CD4-positive, alpha-beta memory T cell (primary cell): ENCODE measurements around the gene HAUS8. TPM values are rescaled to one million over a fixed set of nuclear protein-coding genes. Genes with fewer than 3 reads are reported as not detected.

Source experiments
- CTCF ChIA-PET: fragments of 350-600 bp; sonication (Branson Sonifier 250); formaldehyde crosslinking; loops from one replicate; lab custom pipeline; 2021; ENCODE audit warnings: inconsistent platforms; ENCODE audit not compliant: partially characterized antibody; lab: Charles Lee
- POLR2A ChIA-PET: fragments of 350-600 bp; sonication (Branson Sonifier 250); formaldehyde crosslinking; loops from one replicate; lab custom pipeline; 2021; ENCODE audit not compliant: partially characterized antibody; lab: Charles Lee
- DNase-seq, 5 donors: peaks; one replicate each; pipeline versions ENCODE4 v3.0.0 to v3.0.0-alpha.2; 2020 to 2022; ENCODE audit warnings: mixed read lengths in 1 of 5
- H3K27ac ChIP-seq: one replicate; pipeline ENCODE4 v1.7.0; 2013; ENCODE audit warnings: low read depth, low read length
- H3K27me3 ChIP-seq: 2 replicates; pipeline ENCODE4 v1.7.0; 2013; ENCODE audit warnings: mild to moderate bottlenecking, low read length, moderate library complexity; ENCODE audit not compliant: insufficient read depth
- H3K36me3 ChIP-seq: 2 replicates; pipeline ENCODE4 v1.7.0; 2013; ENCODE audit warnings: mild to moderate bottlenecking, low read length, moderate library complexity; ENCODE audit not compliant: insufficient read depth
- H3K4me1 ChIP-seq: 2 replicates; pipeline ENCODE4 v1.7.0; 2013; ENCODE audit warnings: mild to moderate bottlenecking, low read length, moderate library complexity; ENCODE audit not compliant: insufficient read depth
- H3K4me3 ChIP-seq, 2 donors: one replicate each; pipeline ENCODE4 v1.7.0; 2013; ENCODE audit warnings: low read length in 2 of 2, mild to moderate bottlenecking in 1 of 2
- H3K9me3 ChIP-seq, 2 donors: one replicate each; pipeline ENCODE4 v1.7.0; 2013; ENCODE audit warnings: low read length in 2 of 2, control low read depth in 1 of 2; ENCODE audit not compliant: control insufficient read depth in 1 of 2
- H3K27ac Mint-ChIP-seq, 7 donors: one replicate each; pipeline ENCODE4 v1.8.0; 2020 to 2021; ENCODE audit warnings: mixed read lengths in 7 of 7, mild to moderate bottlenecking in 6 of 7, inconsistent platforms in 3 of 7, moderate library complexity in 3 of 7
- H3K27me3 Mint-ChIP-seq, 2 donors: one replicate each; pipeline ENCODE4 v1.8.0; 2020 to 2021; ENCODE audit warnings: mixed read lengths in 2 of 2
- H3K36me3 Mint-ChIP-seq, 2 donors: one replicate each; pipeline ENCODE4 v1.8.0; 2020 to 2021; ENCODE audit warnings: mixed read lengths in 2 of 2, inconsistent platforms in 1 of 2, mild to moderate bottlenecking in 1 of 2
- H3K4me1 Mint-ChIP-seq, 4 donors: one replicate each; pipeline ENCODE4 v1.8.0; 2020 to 2021; ENCODE audit warnings: mixed read lengths in 4 of 4, mild to moderate bottlenecking in 1 of 4
- H3K4me3 Mint-ChIP-seq, 8 donors: one replicate each; pipeline ENCODE4 v1.8.0; 2020 to 2021; ENCODE audit warnings: mixed read lengths in 8 of 8, mild to moderate bottlenecking in 7 of 8, moderate library complexity in 6 of 8, inconsistent platforms in 3 of 8
- H3K9me3 Mint-ChIP-seq, 8 donors: one replicate each; pipeline ENCODE4 v1.8.0; 2020 to 2021; ENCODE audit warnings: mixed read lengths in 8 of 8, mild to moderate bottlenecking in 5 of 8, inconsistent platforms in 3 of 8, moderate library complexity in 1 of 8
- intact Hi-C: fragments of 100-400 bp; cut with micrococcal nuclease; formaldehyde crosslinking; loops from one replicate; pipeline ENCODE4 v1.15.1; 2023
- polyA plus RNA-seq, 2 donors: library from polyadenylated mRNA; unstranded; fragments of 300-500 nt; fragmentation: Illumina TruSeq; gene quantifications; one replicate each; pipeline ENCODE4 v1.2.3, GENCODE V29; 2021
- total RNA-seq, 2 experiments: library from RNA; stranded (reverse); gene quantifications; one replicate each; pipeline ENCODE4 v1.2.3, GENCODE V29; 2021

Gene HAUS8
- total and polyA plus RNA-seq, 4 experiments from 2014 or later, result 5.7 to 20.9 (median 15.6) TPM

GRCh38 chr19:17070421-17070820 lies 4.8 kb downstream of the HAUS8 start:
- peaks cover 22 to 32% of the 10 kb centered on the region in 2 donors for H3K36me3 Mint-ChIP-seq

GRCh38 chr19:17069193-17069592 lies 6.1 kb downstream of the HAUS8 start:
- Mint-ChIP-seq H3K27me3 (no peaks in the 10 kb centered on the region), H3K4me1 (peaks cover 30 to 51% (median 39%) of the 10 kb centered on the region in 4 donors), H3K9me3 (no peaks in the 10 kb centered on the region), H3K27ac (peak overlapping the region in 1 of 7 donors; percentile 8), H3K4me3 (no peak overlapping the region), H3K36me3 (peaks cover 26 to 28% of the 10 kb centered on the region in 2 donors)
- no peaks in the 10 kb centered on the region for H3K9me3 ChIP-seq
- ChIA-PET POLR2A (interaction anchor here (1.4 kb wide), 1 partner anchor 115 kb away, joined by 6 read pairs; no protein-coding TSS in a partner anchor), CTCF (interaction anchor here (0.9 to 7.8 kb wide), 6 partner anchors 57 to 223 kb away, joined by 3 to 64 read pairs (median 8); partner anchors contain the start of gene ANKLE1)
- no peak for DNase-seq
- H3K4me1 ChIP-seq, result peaks cover 28% of the 10 kb centered on the region
- H3K36me3 ChIP-seq, result peaks cover 26% of the 10 kb centered on the region
- no peak overlapping the region for H3K4me3 ChIP-seq
- H3K27ac ChIP-seq, result no peak overlapping the region
- intact Hi-C loops, result loop anchor here (5.0 kb wide), 2 partner anchors 297 to 323 kb away; partner anchors contain the start of gene CCDC194
- H3K27me3 ChIP-seq, result no peaks in the 10 kb centered on the region

More at GRCh38 chr19:17070421-17070820, 4.8 kb downstream of the HAUS8 start:
- no peak overlapping the region for H3K4me3 Mint-ChIP-seq
- no peak overlapping the region for H3K27ac ChIP-seq
- ChIA-PET POLR2A (no interaction called here), CTCF (interaction anchor here (1.8 to 7.8 kb wide), 2 partner anchors 165 to 212 kb away, joined by 7 to 64 read pairs; partner anchors contain the start of gene ANKLE1)
- no peaks in the 10 kb centered on the region for H3K27me3 Mint-ChIP-seq
- H3K4me3 ChIP-seq, result no peak overlapping the region
- intact Hi-C loops, result no loop called here
- H3K9me3 ChIP-seq, result no peaks in the 10 kb centered on the region
- peak overlapping the region in 5 of 7 donors; percentile 32 to 65 (median 64) for H3K27ac Mint-ChIP-seq
- DNase-seq, result no peak
- H3K4me1 Mint-ChIP-seq, result peaks cover 23 to 51% (median 34%) of the 10 kb centered on the region in 4 donors
- no peaks in the 10 kb centered on the region for H3K9me3 Mint-ChIP-seq
- no peaks in the 10 kb centered on the region for H3K27me3 ChIP-seq
- H3K4me1 ChIP-seq, result peaks cover 22% of the 10 kb centered on the region
- H3K36me3 ChIP-seq, result peaks cover 26% of the 10 kb centered on the region

- ChIA-PET POLR2A (no interaction called here), CTCF (no interaction called here)
- Histone ChIP-seq H3K36me3 (peaks cover 13% of the 10 kb centered on the region), H3K27ac (no peak overlapping the region), H3K4me1 (peaks cover 21% of the 10 kb centered on the region), H3K27me3 (no peaks in the 10 kb centered on the region), H3K9me3 (no peaks in the 10 kb centered on the region), H3K4me3 (no peak overlapping the region)
- Mint-ChIP-seq H3K9me3 (peaks cover 0 to 2% (median 0%) of the 10 kb centered on the region in 8 donors), H3K27me3 (no peaks in the 10 kb centered on the region), H3K27ac (peak overlapping the region in 3 of 7 donors; percentile 17 to 69 (median 55)), H3K36me3 (peaks cover 40 to 43% of the 10 kb centered on the region in 2 donors), H3K4me1 (peaks cover 22 to 37% (median 28%) of the 10 kb centered on the region in 4 donors), H3K4me3 (no peak overlapping the region)
- intact Hi-C loops, result no loop called here
- DNase-seq, result no peak
These were observed 11.8 kb downstream of the HAUS8 start for GRCh38 chr19:17063428-17063827.

GRCh38 chr19:17061691-17062090 lies 13.6 kb downstream of the HAUS8 start:
- H3K36me3 Mint-ChIP-seq, result peaks cover 41 to 44% of the 10 kb centered on the region in 2 donors
- CTCF ChIA-PET, result no interaction called here
- no peak overlapping the region for H3K27ac Mint-ChIP-seq
- H3K4me1 Mint-ChIP-seq, result peaks cover 16 to 29% (median 21%) of the 10 kb centered on the region in 4 donors
- POLR2A ChIA-PET, result no interaction called here
- DNase-seq, result no peak
- intact Hi-C loops, result no loop called here
- Histone ChIP-seq H3K27ac (no peak overlapping the region), H3K36me3 (peaks cover 26% of the 10 kb centered on the region), H3K4me3 (no peak overlapping the region), H3K9me3 (no peaks in the 10 kb centered on the region), H3K4me1 (peaks cover 21% of the 10 kb centered on the region), H3K27me3 (no peaks in the 10 kb centered on the region)
- H3K4me3 Mint-ChIP-seq, result no peak overlapping the region
- H3K9me3 Mint-ChIP-seq, result peaks cover 0 to 2% (median 0%) of the 10 kb centered on the region in 8 donors
- H3K27me3 Mint-ChIP-seq, result no peaks in the 10 kb centered on the region

GRCh38 chr19:17061205-17061604 lies 14.0 kb downstream of the HAUS8 start:
- Histone ChIP-seq H3K4me1 (peaks cover 21% of the 10 kb centered on the region), H3K27ac (no peak overlapping the region), H3K36me3 (peaks cover 26% of the 10 kb centered on the region), H3K9me3 (no peaks in the 10 kb centered on the region), H3K27me3 (no peaks in the 10 kb centered on the region), H3K4me3 (no peak overlapping the region)
- Mint-ChIP-seq H3K4me1 (peaks cover 16 to 29% (median 21%) of the 10 kb centered on the region in 4 donors), H3K9me3 (peaks cover 0 to 2% (median 0%) of the 10 kb centered on the region in 8 donors), H3K27ac (no peak overlapping the region), H3K27me3 (no peaks in the 10 kb centered on the region), H3K4me3 (no peak overlapping the region), H3K36me3 (peaks cover 44 to 48% of the 10 kb centered on the region in 2 donors)
- DNase-seq, result no peak
- ChIA-PET POLR2A (no interaction called here), CTCF (no interaction called here)
- intact Hi-C loops, result no loop called here

GRCh38 chr19:17060802-17061201 lies 14.4 kb downstream of the HAUS8 start:
- Histone ChIP-seq H3K36me3 (peaks cover 26% of the 10 kb centered on the region), H3K27me3 (no peaks in the 10 kb centered on the region), H3K9me3 (no peaks in the 10 kb centered on the region), H3K4me3 (no peak overlapping the region), H3K27ac (no peak overlapping the region), H3K4me1 (peaks cover 20% of the 10 kb centered on the region)
- Mint-ChIP-seq H3K4me3 (no peak overlapping the region), H3K27me3 (no peaks in the 10 kb centered on the region), H3K36me3 (peaks cover 47 to 52% of the 10 kb centered on the region in 2 donors), H3K9me3 (peaks cover 0 to 2% (median 0%) of the 10 kb centered on the region in 8 donors), H3K27ac (no peak overlapping the region), H3K4me1 (peaks cover 16 to 29% (median 21%) of the 10 kb centered on the region in 4 donors)
- DNase-seq, result no peak
- intact Hi-C loops, result no loop called here
- ChIA-PET POLR2A (no interaction called here), CTCF (no interaction called here)

- intact Hi-C loops, result no loop called here
- Mint-ChIP-seq H3K27ac (no peak overlapping the region), H3K4me3 (no peak overlapping the region), H3K27me3 (no peaks in the 10 kb centered on the region), H3K9me3 (peaks cover 0 to 2% (median 0%) of the 10 kb centered on the region in 8 donors), H3K36me3 (peaks cover 49 to 60% of the 10 kb centered on the region in 2 donors), H3K4me1 (peaks cover 1 to 6% (median 3%) of the 10 kb centered on the region in 4 donors)
- no peak overlapping the region for H3K27ac ChIP-seq
- peaks cover 38% of the 10 kb centered on the region for H3K36me3 ChIP-seq
- H3K27me3 ChIP-seq, result no peaks in the 10 kb centered on the region
- H3K4me3 ChIP-seq, result no peak overlapping the region
- H3K4me1 ChIP-seq, result no peaks in the 10 kb centered on the region
- DNase-seq, result no peak
- POLR2A ChIA-PET, result no interaction called here
- CTCF ChIA-PET, result interaction anchor here (1.2 kb wide), 1 partner anchor 9 kb away, joined by 3 read pairs; no protein-coding TSS in a partner anchor
- H3K9me3 ChIP-seq, result no peaks in the 10 kb centered on the region
These were observed 17.0 kb downstream of the HAUS8 start for GRCh38 chr19:17058236-17058635.
